Measurements from ENCODE around the gene SDF2L1. TPM values are rescaled to one million over a fixed set of nuclear protein-coding genes. Genes with fewer than 3 reads are reported as not detected.

SDF2L1 gene
- total and polyA plus RNA-seq, 7 experiments from 2014 or later, result 22.1 to 99.8 (median 33.7) TPM

DNA sequence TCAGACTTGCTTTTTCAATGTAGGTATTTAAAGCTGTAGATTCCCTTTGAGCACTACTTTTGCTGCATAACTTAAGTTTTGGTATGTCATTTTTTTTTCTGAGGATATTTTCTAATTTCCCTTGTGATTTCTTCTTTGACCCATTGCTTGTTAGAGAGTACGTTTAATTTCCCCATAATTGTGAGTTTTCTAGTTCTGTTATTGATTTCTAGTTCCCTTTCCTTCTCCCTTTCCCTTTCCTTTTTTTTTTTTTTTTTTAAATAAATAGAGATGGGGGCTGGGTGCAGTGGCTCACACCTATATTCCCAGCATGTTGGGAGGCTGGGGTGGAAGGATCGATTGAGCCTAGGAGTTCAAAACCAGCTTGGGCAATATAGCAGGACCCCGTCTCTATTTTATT lies 43.8 kb upstream of the SDF2L1 start:
- Histone ChIP-seq H3K36me3 (ENCODE audit: control insufficient read depth in 2 of 3, insufficient read depth in 3 of 3, low read length in 3 of 3) (peaks cover 0 to 41% (median 0%) of the 10 kb centered on the region in 3 experiments), H3K27ac (ENCODE audit: low read depth, low read length) (no peak overlapping the region), H3K4me3 (ENCODE audit: low read length) (no peak overlapping the region), H3K4me1 (ENCODE audit: control insufficient read depth in 2 of 2, insufficient read depth in 2 of 2, low read length in 2 of 2) (peaks cover 0 to 3% of the 10 kb centered on the region in 2 donors), H3K9me3 (ENCODE audit: control insufficient read depth in 2 of 3, low read length in 3 of 3) (no peaks in the 10 kb centered on the region), H3K27me3 (ENCODE audit: control insufficient read depth in 2 of 2, insufficient read depth in 2 of 2, low read length in 2 of 2) (no peaks in the 10 kb centered on the region)
- Mint-ChIP-seq H3K4me1 (peaks cover 23 to 64% (median 56%) of the 10 kb centered on the region in 7 donors), H3K9me3 (peaks cover 0 to 2% (median 0%) of the 10 kb centered on the region in 11 donors), H3K27me3 (no peaks in the 10 kb centered on the region), H3K27ac (peak overlapping the region in 6 of 9 donors; percentile 0 to 65 (median 28)), H3K4me3 (peak overlapping the region in 1 of 10 donors; percentile 14), H3K36me3 (peaks cover 16 to 49% (median 26%) of the 10 kb centered on the region in 5 donors)
- DNase-seq (no peak), ATAC-seq (no peak)
- POLR2A ChIA-PET, result interaction anchor here (0.8 kb wide), 1 partner anchor 44 kb away, joined by 3 read pairs; no protein-coding TSS in a partner anchor
- intact Hi-C loops (cut with micrococcal nuclease), result no loop called here
- CTCF ChIA-PET, result no interaction called here

GRCh38 chr22:21599053-21599893 lies 42.8 kb upstream of the SDF2L1 start:
- Mint-ChIP-seq H3K9me3 (peaks cover 0 to 2% (median 0%) of the 10 kb centered on the region in 11 donors), H3K27me3 (no peaks in the 10 kb centered on the region), H3K27ac (peak overlapping the region in 6 of 9 donors; percentile 35 to 87 (median 64)), H3K36me3 (peaks cover 7 to 40% (median 16%) of the 10 kb centered on the region in 5 donors), H3K4me3 (peak overlapping the region in 4 of 10 donors; percentile 1 to 49 (median 40)), H3K4me1 (peaks cover 17 to 54% (median 50%) of the 10 kb centered on the region in 7 donors)
- CTCF ChIA-PET, result no interaction called here
- ATAC-seq, result no peak
- Histone ChIP-seq H3K4me3 (ENCODE audit: low read length) (no peak overlapping the region), H3K27me3 (ENCODE audit: control insufficient read depth in 2 of 2, insufficient read depth in 2 of 2, low read length in 2 of 2) (no peaks in the 10 kb centered on the region), H3K27ac (ENCODE audit: low read depth, low read length) (no peak overlapping the region), H3K4me1 (ENCODE audit: control insufficient read depth in 2 of 2, insufficient read depth in 2 of 2, low read length in 2 of 2) (no peaks in the 10 kb centered on the region), H3K9me3 (ENCODE audit: control insufficient read depth in 2 of 3, low read length in 3 of 3) (no peaks in the 10 kb centered on the region), H3K36me3 (ENCODE audit: control insufficient read depth in 2 of 3, insufficient read depth in 3 of 3, low read length in 3 of 3) (peaks cover 0 to 31% (median 0%) of the 10 kb centered on the region in 3 experiments)
- POLR2A ChIA-PET, result no interaction called here
- intact Hi-C loops (cut with micrococcal nuclease), result no loop called here
- DNase-seq, result no peak

- no peak for ATAC-seq
- ChIA-PET CTCF (no interaction called here), POLR2A (no interaction called here)
- peaks cover 26 to 54% (median 52%) of the 10 kb centered on the region in 7 donors for H3K4me1 Mint-ChIP-seq
- intact Hi-C loops (cut with micrococcal nuclease), result no loop called here
- H3K9me3 Mint-ChIP-seq, result no peaks in the 10 kb centered on the region
- Histone ChIP-seq H3K9me3 (ENCODE audit: control insufficient read depth in 2 of 3, low read length in 3 of 3) (no peaks in the 10 kb centered on the region), H3K27me3 (ENCODE audit: control insufficient read depth in 2 of 2, insufficient read depth in 2 of 2, low read length in 2 of 2) (no peaks in the 10 kb centered on the region), H3K36me3 (ENCODE audit: control insufficient read depth in 2 of 3, insufficient read depth in 3 of 3, low read length in 3 of 3) (peaks cover 0 to 13% (median 0%) of the 10 kb centered on the region in 3 experiments), H3K4me3 (ENCODE audit: low read length) (no peak overlapping the region), H3K27ac (ENCODE audit: low read depth, low read length) (no peak overlapping the region), H3K4me1 (ENCODE audit: control insufficient read depth in 2 of 2, insufficient read depth in 2 of 2, low read length in 2 of 2) (peaks cover 0 to 6% of the 10 kb centered on the region in 2 donors)
- peak overlapping the region in 8 of 9 donors; percentile 15 to 77 (median 59) for H3K27ac Mint-ChIP-seq
- H3K4me3 Mint-ChIP-seq, result peak overlapping the region in 1 of 10 donors; percentile 31
- peaks cover 0 to 16% (median 0%) of the 10 kb centered on the region in 5 donors for H3K36me3 Mint-ChIP-seq
- H3K27me3 Mint-ChIP-seq, result no peaks in the 10 kb centered on the region
- DNase-seq, result no peak
Observed at GRCh38 chr22:21602579-21602978, 39.5 kb upstream of the SDF2L1 start.

- H3K27me3 ChIP-seq (ENCODE audit: control insufficient read depth in 2 of 2, insufficient read depth in 2 of 2, low read length in 2 of 2), result no peaks in the 10 kb centered on the region
- no peaks in the 10 kb centered on the region for H3K27me3 Mint-ChIP-seq
- ChIA-PET POLR2A (interaction anchor here (1.3 to 1.4 kb wide), 2 partner anchors 12 to 24 kb away, joined by 3 to 5 read pairs; no protein-coding TSS in a partner anchor), CTCF (no interaction called here)
- no peak overlapping the region for H3K4me3 ChIP-seq (ENCODE audit: low read length)
- H3K36me3 ChIP-seq (ENCODE audit: control insufficient read depth in 2 of 3, insufficient read depth in 3 of 3, low read length in 3 of 3), result peaks cover 0 to 10% (median 0%) of the 10 kb centered on the region in 3 experiments
- no peak overlapping the region for H3K4me3 Mint-ChIP-seq
- H3K4me1 Mint-ChIP-seq, result peaks cover 26 to 51% (median 47%) of the 10 kb centered on the region in 7 donors
- H3K9me3 ChIP-seq (ENCODE audit: control insufficient read depth in 2 of 3, low read length in 3 of 3), result no peaks in the 10 kb centered on the region
- H3K36me3 Mint-ChIP-seq, result peaks cover 0 to 11% (median 0%) of the 10 kb centered on the region in 5 donors
- H3K27ac ChIP-seq (ENCODE audit: low read depth, low read length), result no peak overlapping the region
- intact Hi-C loops (cut with micrococcal nuclease), result no loop called here
- H3K4me1 ChIP-seq (ENCODE audit: control insufficient read depth in 2 of 2, insufficient read depth in 2 of 2, low read length in 2 of 2), result peaks cover 0 to 9% of the 10 kb centered on the region in 2 donors
- DNase-seq (no peak), ATAC-seq (no peak)
- no peaks in the 10 kb centered on the region for H3K9me3 Mint-ChIP-seq
- H3K27ac Mint-ChIP-seq, result no peak overlapping the region
Observed at GRCh38 chr22:21603973-21604372, 38.1 kb upstream of the SDF2L1 start.

- POLR2A ChIA-PET, result interaction anchor here (0.8 kb wide), 1 partner anchor 20 kb away, joined by 3 read pairs; no protein-coding TSS in a partner anchor
- peak overlapping the region in 7 of 9 donors; percentile 19 to 74 (median 41) for H3K27ac Mint-ChIP-seq
- H3K27me3 Mint-ChIP-seq, result no peaks in the 10 kb centered on the region
- DNase-seq (no peak), ATAC-seq (no peak)
- Histone ChIP-seq H3K4me1 (ENCODE audit: control insufficient read depth in 2 of 2, insufficient read depth in 2 of 2, low read length in 2 of 2) (peaks cover 0 to 9% of the 10 kb centered on the region in 2 donors), H3K27ac (ENCODE audit: low read depth, low read length) (no peak overlapping the region), H3K4me3 (ENCODE audit: low read length) (no peak overlapping the region), H3K36me3 (ENCODE audit: control insufficient read depth in 2 of 3, insufficient read depth in 3 of 3, low read length in 3 of 3) (peaks cover 0 to 14% (median 0%) of the 10 kb centered on the region in 3 experiments), H3K27me3 (ENCODE audit: control insufficient read depth in 2 of 2, insufficient read depth in 2 of 2, low read length in 2 of 2) (no peaks in the 10 kb centered on the region), H3K9me3 (ENCODE audit: control insufficient read depth in 2 of 3, low read length in 3 of 3) (no peaks in the 10 kb centered on the region)
- H3K4me3 Mint-ChIP-seq, result no peak overlapping the region
- H3K36me3 Mint-ChIP-seq, result peaks cover 0 to 4% (median 0%) of the 10 kb centered on the region in 5 donors
- CTCF ChIA-PET, result no interaction called here
- peaks cover 20 to 45% (median 36%) of the 10 kb centered on the region in 7 donors for H3K4me1 Mint-ChIP-seq
- no peaks in the 10 kb centered on the region for H3K9me3 Mint-ChIP-seq
- intact Hi-C loops (cut with micrococcal nuclease), result no loop called here
Observed at GRCh38 chr22:21605887-21606564, 36.1 kb upstream of the SDF2L1 start.

DNA sequence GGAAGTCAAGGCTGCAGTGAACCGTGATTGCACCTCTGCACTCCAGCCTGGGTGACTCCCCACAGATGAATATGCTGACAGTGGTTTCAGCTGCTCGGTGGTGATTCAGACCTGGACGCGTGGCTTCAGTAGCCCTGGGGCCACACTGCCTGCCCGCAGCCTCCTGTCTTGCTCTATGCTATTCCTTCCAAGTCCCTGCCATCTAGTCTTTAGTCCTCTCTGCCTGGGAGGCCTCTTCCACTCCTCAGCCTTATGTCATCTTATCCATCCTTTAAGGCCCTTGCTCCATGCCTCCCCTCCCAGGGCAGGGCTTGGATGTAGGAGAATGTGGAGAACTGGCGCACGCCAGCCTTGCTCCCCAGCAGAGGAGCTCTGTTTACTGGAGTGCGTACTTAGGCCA lies 35.3 kb upstream of the SDF2L1 start:
- ATAC-seq (no peak), DNase-seq (no peak)
- ChIA-PET POLR2A (interaction anchor here (0.8 kb wide), 1 partner anchor 19 kb away, joined by 3 read pairs; no protein-coding TSS in a partner anchor), CTCF (interaction anchor here (0.6 to 0.7 kb wide), 3 partner anchors 10 to 84 kb away, joined by 3 to 4 read pairs (median 3); no protein-coding TSS in a partner anchor)
- Mint-ChIP-seq H3K36me3 (peaks cover 0 to 9% (median 4%) of the 10 kb centered on the region in 5 donors), H3K27me3 (no peaks in the 10 kb centered on the region), H3K4me1 (peaks cover 25 to 52% (median 36%) of the 10 kb centered on the region in 7 donors), H3K4me3 (peak overlapping the region in 1 of 10 donors; percentile 5), H3K27ac (peak overlapping the region in 3 of 9 donors; percentile 66 to 74 (median 71)), H3K9me3 (no peaks in the 10 kb centered on the region)
- H3K9me3 ChIP-seq (ENCODE audit: control insufficient read depth in 2 of 3, low read length in 3 of 3), result no peaks in the 10 kb centered on the region
- H3K4me1 ChIP-seq (ENCODE audit: control insufficient read depth in 2 of 2, insufficient read depth in 2 of 2, low read length in 2 of 2), result peaks cover 0 to 9% of the 10 kb centered on the region in 2 donors
- H3K27ac ChIP-seq (ENCODE audit: low read depth, low read length), result no peak overlapping the region
- H3K4me3 ChIP-seq (ENCODE audit: low read length), result no peak overlapping the region
- H3K27me3 ChIP-seq (ENCODE audit: control insufficient read depth in 2 of 2, insufficient read depth in 2 of 2, low read length in 2 of 2), result no peaks in the 10 kb centered on the region
- H3K36me3 ChIP-seq (ENCODE audit: control insufficient read depth in 2 of 3, insufficient read depth in 3 of 3, low read length in 3 of 3), result peaks cover 0 to 22% (median 5%) of the 10 kb centered on the region in 3 experiments
- intact Hi-C loops (cut with micrococcal nuclease), result no loop called here
